Activated CD4-positive, CD25-positive, alpha-beta regulatory T cell treated with anti-CD3 and anti-CD28 coated beads, Interleukin-2, amount 50 U/mL, for 72 hours (primary cell): Measurements from ENCODE around the gene PRKG2.

Experiments used
- DNase-seq: peaks from one replicate; pipeline ENCODE4 v3.0.0; 2021

PRKG2 gene

GRCh38 chr4:81085291-81085690 lies 129.7 kb downstream of the PRKG2 start:
- no peak for DNase-seq

GRCh38 chr4:81084634-81085033 lies 130.4 kb downstream of the PRKG2 start:
- no peak for DNase-seq

- DNase-seq, result no peak
These were observed 131.0 kb downstream of the PRKG2 start for GRCh38 chr4:81084029-81084428.

- DNase-seq, result no peak
These were observed 133.9 kb downstream of the PRKG2 start for GRCh38 chr4:81081156-81081555.

GRCh38 chr4:81071013-81071412 lies 144.0 kb downstream of the PRKG2 start:
- no peak for DNase-seq

- DNase-seq, result peak; percentile 36
These were observed 145.2 kb downstream of the PRKG2 start for GRCh38 chr4:81069706-81070331.

GRCh38 chr4:81065446-81065845 lies 149.6 kb downstream of the PRKG2 start:
- DNase-seq, result no peak

GRCh38 chr4:81062001-81062400 lies 153.0 kb downstream of the PRKG2 start:
- DNase-seq, result no peak

GRCh38 chr4:81061344-81061730 lies 153.7 kb downstream of the PRKG2 start:
- DNase-seq, result no peak

- DNase-seq, result no peak
These were observed 154.3 kb downstream of the PRKG2 start for GRCh38 chr4:81060587-81061343.

GRCh38 chr4:81058621-81059020 lies 156.4 kb downstream of the PRKG2 start:
- DNase-seq, result no peak

GRCh38 chr4:81052119-81053068 lies 162.6 kb downstream of the PRKG2 start:
- DNase-seq, result peak; percentile 38

GRCh38 chr4:81049907-81050306 lies 165.1 kb downstream of the PRKG2 start:
- DNase-seq, result no peak

- DNase-seq, result no peak
These were observed 165.7 kb downstream of the PRKG2 start for GRCh38 chr4:81049330-81049729.

GRCh38 chr4:81042578-81043365 lies 172.2 kb downstream of the PRKG2 start:
- no peak for DNase-seq

- no peak for DNase-seq
These were observed 174.9 kb downstream of the PRKG2 start for GRCh38 chr4:81040012-81040659.

- DNase-seq, result no peak
These were observed 175.6 kb downstream of the PRKG2 start for GRCh38 chr4:81039351-81039972.

GRCh38 chr4:81038636-81039350 lies 176.2 kb downstream of the PRKG2 start:
- no peak for DNase-seq
